Measurements from ENCODE around the gene KMT2E.

KMT2E gene

DNA sequence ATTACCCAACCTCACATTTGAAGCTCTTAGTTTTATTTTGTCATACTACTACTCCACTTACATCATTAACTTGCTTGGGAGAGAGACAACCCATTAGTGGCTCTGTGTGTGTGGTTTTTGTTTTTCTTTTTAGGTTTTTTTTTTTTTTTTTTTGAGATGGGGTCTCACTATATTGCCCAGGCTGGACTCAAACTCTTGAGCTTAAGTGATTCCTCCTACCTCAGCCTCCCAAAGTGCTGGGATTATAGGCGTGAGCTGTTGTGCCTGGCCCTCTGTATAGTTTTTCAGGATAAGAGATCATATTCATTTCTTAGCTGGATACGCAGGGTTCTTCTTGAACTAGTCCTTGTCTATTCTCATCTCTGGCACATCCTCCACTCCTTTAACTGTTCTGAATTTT is 41.1 kb downstream of the KMT2E start:
- no peak overlapping the region for H4K8ac ChIP-seq (ENCODE audit: low read depth, low read length)
- no peak overlapping the region for H2BK120ac ChIP-seq (ENCODE audit: low read depth, low read length)
- peaks cover 3 to 97% of the 10 kb centered on the region in 2 donors for H3K36me3 ChIP-seq (replicated peaks in 1 of 2; ENCODE audit: control insufficient read depth in 2 of 2, insufficient read depth in 2 of 2, low read length in 2 of 2)
- no peak overlapping the region for H2AK5ac ChIP-seq (ENCODE audit: low read depth, low read length)
- H3K23ac ChIP-seq (ENCODE audit: low read depth, low read length, poor library complexity): no peak overlapping the region
- no peak overlapping the region for H3K9ac ChIP-seq (ENCODE audit: low read depth, low read length, poor library complexity)
- no peak for DNase-seq (ENCODE audit: low spot score)
- H3K27ac ChIP-seq (replicated peaks; ENCODE audit: low read length): no peak overlapping the region
- H3K4me2 ChIP-seq (ENCODE audit: insufficient read depth, low read length, poor library complexity, severe bottlenecking): no peak overlapping the region
- H3K18ac ChIP-seq (ENCODE audit: low read length): no peak overlapping the region
- H2BK5ac ChIP-seq (ENCODE audit: low read length): no peak overlapping the region
- no peak overlapping the region for H4K91ac ChIP-seq (ENCODE audit: low read depth, low read length, poor library complexity)
- no CpG with 5 or more reads among the region's 2 CpGs for WGBS, 2 donors (ENCODE audit: extremely low coverage in 2 of 2, insufficient read length in 2 of 2, insufficient replicate concordance in 1 of 2)
- H2AFZ ChIP-seq (ENCODE audit: low read length): no peak overlapping the region
- no peak overlapping the region for H2BK12ac ChIP-seq (ENCODE audit: low read length)
- H3K9me3 ChIP-seq (replicated peaks in 1 of 2; ENCODE audit: control insufficient read depth in 2 of 2, insufficient read depth in 1 of 2, low read depth in 1 of 2, low read length in 2 of 2): no peaks in the 10 kb centered on the region
- H3K4ac ChIP-seq (ENCODE audit: low read length): no peak overlapping the region
- H2BK15ac ChIP-seq (ENCODE audit: low read length): no peak overlapping the region
- no peaks in the 10 kb centered on the region for H3K4me1 ChIP-seq (ENCODE audit: control insufficient read depth in 2 of 2, insufficient read depth in 1 of 2, low read depth in 1 of 2, low read length in 2 of 2)
- H3K27me3 ChIP-seq (ENCODE audit: control insufficient read depth in 3 of 3, insufficient read depth in 3 of 3, low read depth in 1 of 3, low read length in 3 of 3): no peaks in the 10 kb centered on the region
- no peak overlapping the region for H3K14ac ChIP-seq (ENCODE audit: low read length)
- no peaks in the 10 kb centered on the region for H3K79me1 ChIP-seq (ENCODE audit: low read depth, low read length)
- H3K4me3 ChIP-seq (ENCODE audit: low read length in 2 of 2): no peak overlapping the region

GRCh38 chr7:105055621-105056020 is 41.6 kb downstream of the KMT2E start:
- Histone ChIP-seq H3K4ac (ENCODE audit: low read length) (no peak overlapping the region), H2BK5ac (ENCODE audit: low read length) (no peak overlapping the region)

DNA sequence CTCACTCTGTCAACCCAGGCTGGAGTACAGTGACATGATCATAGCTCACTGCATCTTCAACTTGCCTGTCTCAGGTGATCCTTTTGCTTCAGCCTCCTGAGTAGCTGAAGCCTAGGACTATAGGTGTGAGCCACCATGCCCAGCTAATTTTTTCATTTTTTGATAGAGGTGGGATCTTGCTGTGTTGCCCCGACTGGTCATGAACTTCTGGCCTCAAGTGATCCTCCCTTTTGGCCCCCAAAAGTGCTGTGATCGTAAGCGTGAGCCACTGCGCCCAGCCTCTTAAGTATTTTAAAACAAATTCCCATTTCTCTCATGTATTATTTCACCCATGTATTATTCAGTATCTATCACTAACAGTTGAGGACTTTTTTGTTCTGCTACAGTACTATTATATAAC is 43.5 kb downstream of the KMT2E start:
- Histone ChIP-seq H3K4ac (ENCODE audit: low read length) (no peak overlapping the region), H3K18ac (ENCODE audit: low read length) (no peak overlapping the region), H3K79me1 (ENCODE audit: low read depth, low read length) (no peaks in the 10 kb centered on the region), H2AFZ (ENCODE audit: low read length) (no peak overlapping the region), H3K23ac (ENCODE audit: low read depth, low read length, poor library complexity) (no peak overlapping the region), H3K4me2 (ENCODE audit: insufficient read depth, low read length, poor library complexity, severe bottlenecking) (no peak overlapping the region), H2BK15ac (ENCODE audit: low read length) (no peak overlapping the region), H2BK12ac (ENCODE audit: low read length) (no peak overlapping the region), H3K9ac (ENCODE audit: low read depth, low read length, poor library complexity) (no peak overlapping the region), H3K4me3 (ENCODE audit: low read length in 2 of 2) (no peak overlapping the region), H3K27ac (replicated peaks; ENCODE audit: low read length) (no peak overlapping the region), H3K9me3 (replicated peaks in 1 of 2; ENCODE audit: control insufficient read depth in 2 of 2, insufficient read depth in 1 of 2, low read depth in 1 of 2, low read length in 2 of 2) (no peaks in the 10 kb centered on the region), H2BK5ac (ENCODE audit: low read length) (no peak overlapping the region), H2AK5ac (ENCODE audit: low read depth, low read length) (no peak overlapping the region), H3K36me3 (replicated peaks in 1 of 2; ENCODE audit: control insufficient read depth in 2 of 2, insufficient read depth in 2 of 2, low read length in 2 of 2) (peaks cover 4 to 97% of the 10 kb centered on the region in 2 donors), H3K27me3 (ENCODE audit: control insufficient read depth in 3 of 3, insufficient read depth in 3 of 3, low read depth in 1 of 3, low read length in 3 of 3) (no peaks in the 10 kb centered on the region), H2BK120ac (ENCODE audit: low read depth, low read length) (no peak overlapping the region), H3K4me1 (ENCODE audit: control insufficient read depth in 2 of 2, insufficient read depth in 1 of 2, low read depth in 1 of 2, low read length in 2 of 2) (no peaks in the 10 kb centered on the region), H3K14ac (ENCODE audit: low read length) (no peak overlapping the region), H4K91ac (ENCODE audit: low read depth, low read length, poor library complexity) (no peak overlapping the region), H4K8ac (ENCODE audit: low read depth, low read length) (no peak overlapping the region)
- no CpG with 5 or more reads among the region's 4 CpGs for WGBS, 2 donors (ENCODE audit: extremely low coverage in 2 of 2, insufficient read length in 2 of 2, insufficient replicate concordance in 1 of 2)
- no peak for DNase-seq (ENCODE audit: low spot score)

More at GRCh38 chr7:105055621-105056020, 41.6 kb downstream of the KMT2E start:
- no peak overlapping the region for H2BK12ac ChIP-seq (ENCODE audit: low read length)
- WGBS, 2 donors (ENCODE audit: extremely low coverage in 2 of 2, insufficient read length in 2 of 2, insufficient replicate concordance in 1 of 2): no CpG with 5 or more reads among the region's 1 CpG
- H3K4me3 ChIP-seq (ENCODE audit: low read length in 2 of 2): no peak overlapping the region
- H3K14ac ChIP-seq (ENCODE audit: low read length): no peak overlapping the region
- H3K9ac ChIP-seq (ENCODE audit: low read depth, low read length, poor library complexity): no peak overlapping the region
- no peaks in the 10 kb centered on the region for H3K9me3 ChIP-seq (replicated peaks in 1 of 2; ENCODE audit: control insufficient read depth in 2 of 2, insufficient read depth in 1 of 2, low read depth in 1 of 2, low read length in 2 of 2)
- no peak overlapping the region for H3K4me2 ChIP-seq (ENCODE audit: insufficient read depth, low read length, poor library complexity, severe bottlenecking)
- no peak overlapping the region for H2BK120ac ChIP-seq (ENCODE audit: low read depth, low read length)
- peaks cover 4 to 97% of the 10 kb centered on the region in 2 donors for H3K36me3 ChIP-seq (replicated peaks in 1 of 2; ENCODE audit: control insufficient read depth in 2 of 2, insufficient read depth in 2 of 2, low read length in 2 of 2)
- H2AFZ ChIP-seq (ENCODE audit: low read length): no peak overlapping the region
- no peaks in the 10 kb centered on the region for H3K79me1 ChIP-seq (ENCODE audit: low read depth, low read length)
- no peak for DNase-seq (ENCODE audit: low spot score)
- H3K27me3 ChIP-seq (ENCODE audit: control insufficient read depth in 3 of 3, insufficient read depth in 3 of 3, low read depth in 1 of 3, low read length in 3 of 3): no peaks in the 10 kb centered on the region
- H3K4me1 ChIP-seq (ENCODE audit: control insufficient read depth in 2 of 2, insufficient read depth in 1 of 2, low read depth in 1 of 2, low read length in 2 of 2): no peaks in the 10 kb centered on the region
- H4K91ac ChIP-seq (ENCODE audit: low read depth, low read length, poor library complexity): no peak overlapping the region
- H4K8ac ChIP-seq (ENCODE audit: low read depth, low read length): no peak overlapping the region
- H3K27ac ChIP-seq (replicated peaks; ENCODE audit: low read length): no peak overlapping the region
- H2AK5ac ChIP-seq (ENCODE audit: low read depth, low read length): no peak overlapping the region
- no peak overlapping the region for H2BK15ac ChIP-seq (ENCODE audit: low read length)
- no peak overlapping the region for H3K23ac ChIP-seq (ENCODE audit: low read depth, low read length, poor library complexity)
- H3K18ac ChIP-seq (ENCODE audit: low read length): no peak overlapping the region

GRCh38 chr7:105060437-105060836 is 46.4 kb downstream of the KMT2E start:
- no peak overlapping the region for H4K91ac ChIP-seq (ENCODE audit: low read depth, low read length, poor library complexity)
- no peak for DNase-seq (ENCODE audit: low spot score)
- no peak overlapping the region for H4K8ac ChIP-seq (ENCODE audit: low read depth, low read length)
- no peaks in the 10 kb centered on the region for H3K27me3 ChIP-seq (ENCODE audit: control insufficient read depth in 3 of 3, insufficient read depth in 3 of 3, low read depth in 1 of 3, low read length in 3 of 3)
- no peaks in the 10 kb centered on the region for H3K9me3 ChIP-seq (replicated peaks in 1 of 2; ENCODE audit: control insufficient read depth in 2 of 2, insufficient read depth in 1 of 2, low read depth in 1 of 2, low read length in 2 of 2)
- no peak overlapping the region for H3K4me3 ChIP-seq (ENCODE audit: low read length in 2 of 2)
- H2AK5ac ChIP-seq (ENCODE audit: low read depth, low read length): no peak overlapping the region
- H2AFZ ChIP-seq (ENCODE audit: low read length): no peak overlapping the region
- H2BK12ac ChIP-seq (ENCODE audit: low read length): no peak overlapping the region
- no peak overlapping the region for H3K4me2 ChIP-seq (ENCODE audit: insufficient read depth, low read length, poor library complexity, severe bottlenecking)
- no peak overlapping the region for H3K4ac ChIP-seq (ENCODE audit: low read length)
- H3K23ac ChIP-seq (ENCODE audit: low read depth, low read length, poor library complexity): no peak overlapping the region
- H3K18ac ChIP-seq (ENCODE audit: low read length): no peak overlapping the region
- H3K79me1 ChIP-seq (ENCODE audit: low read depth, low read length): no peaks in the 10 kb centered on the region
- no peaks in the 10 kb centered on the region for H3K4me1 ChIP-seq (ENCODE audit: control insufficient read depth in 2 of 2, insufficient read depth in 1 of 2, low read depth in 1 of 2, low read length in 2 of 2)
- no peak overlapping the region for H3K14ac ChIP-seq (ENCODE audit: low read length)
- H2BK5ac ChIP-seq (ENCODE audit: low read length): no peak overlapping the region
- no CpG with 5 or more reads among the region's 4 CpGs for WGBS, 2 donors (ENCODE audit: extremely low coverage in 2 of 2, insufficient read length in 2 of 2, insufficient replicate concordance in 1 of 2)
- H3K9ac ChIP-seq (ENCODE audit: low read depth, low read length, poor library complexity): no peak overlapping the region
- no peak overlapping the region for H3K27ac ChIP-seq (replicated peaks; ENCODE audit: low read length)
- no peak overlapping the region for H2BK120ac ChIP-seq (ENCODE audit: low read depth, low read length)
- H3K36me3 ChIP-seq (replicated peaks in 1 of 2; ENCODE audit: control insufficient read depth in 2 of 2, insufficient read depth in 2 of 2, low read length in 2 of 2): peaks cover 5 to 97% of the 10 kb centered on the region in 2 donors
- no peak overlapping the region for H2BK15ac ChIP-seq (ENCODE audit: low read length)

All from neuronal stem cell (in vitro differentiated cells).